Erythroblast (primary cell): ENCODE results near the gene ABCA3.

ENCODE experiments used
- GATA1 ChIP-seq: IDR thresholded peaks from 2 replicates; pipeline ENCODE4 v1.6.1; 2011; ENCODE audit warnings: low read depth, mild to moderate bottlenecking, control low read depth, low read length, moderate library complexity
- POLR2A ChIP-seq: IDR thresholded peaks from 2 replicates; pipeline ENCODE4 v1.6.1; 2011; ENCODE audit warnings: mild to moderate bottlenecking, low read length

- TF ChIP-seq POLR2A (no peak), GATA1 (no peak)
These were observed 66.6 kb downstream of the ABCA3 start for GRCh38 chr16:2273931-2274330.
